GM10847 (cell line): ENCODE measurements around the gene TMPRSS6.
A peak's percentile ranks its signal among the peaks of the same experiment; 100 is the strongest.

Experiments
- POLR2A ChIP-seq: IDR thresholded peaks from 2 replicates; pipeline ENCODE4 v1.6.1; 2011; ENCODE audit not compliant: insufficient read length; ENCODE audit errors: extremely low read depth

TMPRSS6 gene

DNA sequence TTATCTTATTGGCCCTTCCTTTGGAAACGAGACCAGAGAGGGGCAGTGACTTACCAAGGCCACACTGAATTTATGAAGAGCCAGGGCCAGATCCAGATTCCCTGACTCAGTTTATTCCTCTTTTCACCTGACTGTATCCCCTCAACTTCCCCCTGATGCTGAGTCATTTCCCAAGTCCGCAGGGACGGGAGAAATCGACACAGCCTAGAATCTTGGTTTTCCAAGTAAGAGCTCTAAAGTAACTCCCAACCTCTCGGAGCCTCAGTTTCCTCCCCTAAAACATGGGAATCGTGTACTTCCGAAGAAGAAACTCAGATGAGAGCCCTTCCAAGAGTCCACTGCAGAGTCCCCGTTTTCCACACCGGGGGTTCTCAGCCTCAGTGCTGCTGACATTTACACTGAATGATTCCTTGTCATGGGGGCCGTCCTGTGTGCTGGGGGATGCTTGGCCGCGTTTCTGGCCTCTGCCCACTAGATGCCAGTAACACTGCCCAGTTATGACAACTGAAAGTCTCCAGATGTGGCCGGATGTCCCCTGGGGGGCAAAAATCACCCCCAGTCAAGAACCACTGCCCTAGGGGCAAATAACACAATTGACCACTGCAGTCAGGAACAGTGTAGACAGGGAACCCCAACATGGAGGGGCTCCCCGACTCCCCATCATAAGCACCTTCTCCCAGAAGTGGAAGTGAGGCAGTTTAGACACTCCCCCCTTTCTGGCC lies 78.8 kb downstream of the TMPRSS6 start:
- no peak for TF ChIP-seq POLR2A

DNA sequence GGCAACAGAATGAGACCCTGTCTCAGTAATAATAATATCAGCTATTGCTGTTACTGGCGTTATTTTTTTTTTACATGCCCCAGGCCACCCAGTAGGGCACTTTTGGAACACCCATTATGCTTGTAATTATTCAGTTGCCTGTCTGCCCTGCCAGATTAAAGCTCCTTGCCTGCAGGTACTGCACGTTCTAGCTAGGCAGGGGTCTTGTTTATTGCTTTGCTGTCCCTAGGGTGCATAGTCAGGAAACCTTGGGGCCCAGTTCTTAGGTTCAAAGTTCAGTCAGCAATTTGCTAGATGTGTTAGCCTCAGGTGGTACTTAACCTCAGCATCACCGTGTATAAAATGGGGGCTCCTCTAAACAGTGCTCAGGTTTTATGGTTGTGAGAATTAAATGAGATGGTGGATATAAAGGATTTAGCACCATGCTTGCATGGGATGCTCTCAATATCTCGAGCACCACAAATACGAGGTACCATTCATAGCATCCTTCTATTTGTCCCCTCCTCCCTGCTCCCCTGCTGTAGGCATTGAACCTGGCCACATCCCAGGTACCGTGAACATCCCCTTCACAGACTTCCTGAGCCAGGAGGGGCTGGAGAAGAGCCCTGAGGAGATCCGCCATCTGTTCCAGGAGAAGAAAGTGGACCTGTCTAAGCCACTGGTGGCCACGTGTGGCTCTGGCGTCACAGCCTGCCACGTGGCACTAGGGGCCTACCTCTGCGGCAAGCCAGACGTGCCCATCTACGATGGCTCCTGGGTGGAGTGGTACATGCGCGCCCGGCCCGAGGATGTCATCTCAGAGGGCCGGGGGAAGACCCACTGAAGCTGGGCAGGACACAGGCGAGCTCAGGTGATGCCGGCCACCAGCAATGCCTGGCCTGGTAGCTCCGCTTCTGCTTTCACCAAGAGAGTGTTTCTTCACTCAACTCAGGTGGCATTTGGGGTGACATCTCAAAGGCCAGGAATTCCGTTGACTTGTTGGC lies 80.5 kb downstream of the TMPRSS6 start:
- TF ChIP-seq POLR2A, result no peak

DNA sequence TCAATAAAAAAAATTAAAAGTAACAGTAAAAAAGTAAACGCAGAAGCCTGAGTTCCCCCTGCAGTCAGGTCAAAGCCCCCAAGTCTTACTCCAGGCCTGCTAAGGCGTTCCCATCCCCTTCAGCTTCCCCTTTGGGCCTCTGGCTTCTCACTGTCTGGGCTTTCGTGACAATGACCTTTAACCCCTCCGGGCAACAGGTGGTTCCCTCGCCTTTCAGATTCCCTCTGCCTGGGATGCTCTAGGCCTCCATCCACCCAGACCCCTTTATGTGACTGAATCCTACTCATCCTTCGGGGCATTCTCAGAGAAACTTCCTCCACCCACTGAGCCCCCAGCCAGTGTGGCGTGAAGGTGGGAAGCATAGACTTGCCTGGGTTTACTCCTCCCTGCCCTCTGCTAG lies 82.0 kb downstream of the TMPRSS6 start:
- no peak for TF ChIP-seq POLR2A

DNA sequence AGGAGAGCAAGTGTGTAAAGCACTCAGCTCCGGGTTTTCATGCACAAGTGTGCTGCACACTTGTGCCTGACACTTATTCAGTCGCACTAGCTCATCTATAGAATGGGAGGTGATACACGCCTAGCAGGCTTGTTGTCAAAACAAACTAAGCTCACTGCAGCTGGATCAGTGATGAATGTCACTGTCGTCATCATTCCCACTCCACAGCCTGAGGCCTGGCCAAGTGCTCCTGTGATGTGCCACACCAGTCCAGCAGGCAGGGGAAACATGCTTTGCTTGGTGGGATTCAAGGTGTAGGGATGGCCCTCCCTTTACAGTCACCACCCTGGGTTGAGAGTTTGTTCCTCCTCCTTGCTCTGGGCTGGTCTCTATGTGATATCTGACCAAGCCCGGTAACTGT lies 83.2 kb downstream of the TMPRSS6 start:
- no peak for TF ChIP-seq POLR2A

DNA sequence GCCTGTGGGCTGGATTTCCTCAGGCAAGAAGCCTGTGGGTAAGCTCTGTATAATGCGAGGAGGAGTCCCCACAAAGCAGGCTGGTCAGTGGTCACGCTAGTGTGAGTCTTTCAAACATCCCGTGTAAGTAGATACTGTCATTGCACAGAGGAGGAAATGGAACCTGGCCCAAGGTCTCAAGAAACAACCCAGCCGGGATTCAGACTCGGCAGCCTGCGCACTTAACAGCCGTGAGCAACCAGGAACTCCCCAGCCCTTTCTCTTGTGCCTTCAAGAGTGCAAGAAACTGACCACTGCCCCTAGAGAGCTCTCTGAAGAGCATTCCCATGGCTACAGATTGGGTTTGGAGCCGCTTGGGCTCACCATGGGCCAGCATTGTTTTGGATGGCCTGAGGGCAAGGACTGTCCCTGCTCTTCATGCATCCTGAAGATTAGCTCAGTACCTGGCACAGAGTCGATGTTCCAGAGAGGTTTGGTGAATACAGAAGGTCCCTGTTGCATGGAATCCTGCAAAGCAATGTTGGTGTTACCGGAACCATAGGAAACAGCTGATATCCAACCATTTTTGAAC lies 83.9 kb downstream of the TMPRSS6 start:
- TF ChIP-seq POLR2A, result no peak

DNA sequence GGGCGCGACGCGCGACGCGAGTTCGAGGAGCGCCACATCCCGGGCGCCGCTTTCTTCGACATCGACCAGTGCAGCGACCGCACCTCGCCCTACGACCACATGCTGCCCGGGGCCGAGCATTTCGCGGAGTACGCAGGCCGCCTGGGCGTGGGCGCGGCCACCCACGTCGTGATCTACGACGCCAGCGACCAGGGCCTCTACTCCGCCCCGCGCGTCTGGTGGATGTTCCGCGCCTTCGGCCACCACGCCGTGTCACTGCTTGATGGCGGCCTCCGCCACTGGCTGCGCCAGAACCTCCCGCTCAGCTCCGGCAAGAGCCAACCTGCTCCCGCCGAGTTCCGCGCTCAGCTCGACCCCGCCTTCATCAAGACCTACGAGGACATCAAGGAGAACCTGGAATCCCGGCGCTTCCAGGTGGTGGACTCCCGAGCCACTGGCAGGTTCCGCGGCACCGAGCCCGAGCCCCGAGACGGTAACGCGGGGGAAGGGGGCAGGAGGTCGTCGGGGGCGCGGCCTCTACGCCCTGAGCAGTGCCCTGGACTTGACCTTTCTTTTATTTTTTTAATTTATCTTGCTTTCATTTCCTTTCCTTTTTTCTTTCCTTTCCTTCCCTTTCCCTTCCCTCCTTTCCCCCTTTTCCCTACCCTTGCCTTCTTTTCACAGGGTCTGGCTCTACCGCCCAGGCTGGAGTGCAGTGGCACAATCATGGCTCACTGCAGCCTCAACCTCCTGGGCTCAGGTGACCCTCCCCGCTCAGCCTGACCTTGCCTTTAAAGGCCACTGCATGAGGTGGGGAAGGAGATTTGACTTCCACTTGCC lies 85.0 kb downstream of the TMPRSS6 start:
- no peak for TF ChIP-seq POLR2A

DNA sequence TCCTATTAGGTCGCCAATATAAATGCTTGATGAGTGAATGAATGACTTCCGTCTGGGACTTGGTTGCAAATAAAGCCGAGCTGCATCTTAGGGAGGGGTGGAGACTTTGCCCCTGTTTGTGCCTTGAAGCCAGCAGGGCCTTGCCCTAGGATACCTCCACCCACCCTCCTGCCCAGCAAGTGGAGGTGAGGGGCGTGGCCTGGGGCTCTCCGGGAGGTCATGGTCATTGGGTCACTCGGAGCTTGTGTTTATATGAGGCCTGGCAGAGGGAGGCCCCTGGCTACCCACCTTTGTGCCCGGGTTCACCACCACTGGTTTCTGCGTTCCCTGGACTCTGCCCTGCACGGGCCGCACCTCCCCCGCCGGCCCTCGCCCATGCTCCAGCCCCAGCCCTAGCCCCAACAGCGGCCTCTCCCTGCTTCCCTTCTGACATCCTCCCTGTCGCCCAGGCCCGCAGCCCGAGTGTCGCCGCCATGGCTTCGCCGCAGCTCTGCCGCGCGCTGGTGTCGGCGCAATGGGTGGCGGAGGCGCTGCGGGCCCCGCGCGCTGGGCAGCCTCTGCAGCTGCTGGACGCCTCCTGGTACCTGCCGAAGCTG lies 85.7 kb downstream of the TMPRSS6 start:
- no peak for TF ChIP-seq POLR2A

DNA sequence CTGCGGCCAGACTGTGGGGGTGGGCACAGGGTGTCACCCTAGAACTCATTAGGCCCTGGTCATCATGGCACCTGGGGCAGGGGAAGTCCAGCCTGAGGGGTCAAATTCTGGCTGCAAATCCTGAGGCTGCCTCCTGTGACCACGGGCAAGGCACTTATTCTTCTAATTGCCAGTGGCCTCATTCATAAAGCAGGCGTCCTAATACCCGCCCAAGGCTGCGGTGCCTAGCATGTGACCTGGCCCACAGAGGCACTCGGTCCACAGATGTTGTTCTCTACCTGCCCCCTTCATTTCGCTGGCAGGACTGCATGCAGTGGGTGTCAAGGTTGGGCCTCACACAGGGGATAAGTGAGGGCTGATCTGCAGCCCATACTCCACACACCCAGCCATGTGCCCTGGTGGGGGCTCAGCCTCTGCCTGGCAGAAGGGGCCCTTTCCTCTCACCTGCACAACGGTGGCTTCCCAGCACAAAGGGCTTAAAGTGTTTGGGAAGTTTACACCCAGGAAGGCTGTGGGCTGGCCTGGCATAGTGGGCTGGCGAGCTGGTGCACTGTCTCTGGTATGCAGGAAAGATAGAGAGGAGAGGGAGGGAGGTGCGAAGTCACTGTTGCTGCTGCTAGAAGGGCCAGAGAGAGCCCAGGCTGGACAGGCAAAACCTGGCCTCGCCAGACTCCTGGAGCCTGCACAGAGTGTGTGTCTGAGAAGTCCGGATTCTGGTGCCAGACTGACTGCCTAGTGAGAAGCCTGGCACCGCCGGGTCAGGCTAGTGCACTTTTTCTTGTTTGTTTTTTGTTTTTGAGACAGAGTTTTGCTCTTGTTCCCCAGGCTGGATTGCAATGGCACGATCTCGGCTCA lies 86.8 kb downstream of the TMPRSS6 start:
- TF ChIP-seq POLR2A, result no peak

DNA sequence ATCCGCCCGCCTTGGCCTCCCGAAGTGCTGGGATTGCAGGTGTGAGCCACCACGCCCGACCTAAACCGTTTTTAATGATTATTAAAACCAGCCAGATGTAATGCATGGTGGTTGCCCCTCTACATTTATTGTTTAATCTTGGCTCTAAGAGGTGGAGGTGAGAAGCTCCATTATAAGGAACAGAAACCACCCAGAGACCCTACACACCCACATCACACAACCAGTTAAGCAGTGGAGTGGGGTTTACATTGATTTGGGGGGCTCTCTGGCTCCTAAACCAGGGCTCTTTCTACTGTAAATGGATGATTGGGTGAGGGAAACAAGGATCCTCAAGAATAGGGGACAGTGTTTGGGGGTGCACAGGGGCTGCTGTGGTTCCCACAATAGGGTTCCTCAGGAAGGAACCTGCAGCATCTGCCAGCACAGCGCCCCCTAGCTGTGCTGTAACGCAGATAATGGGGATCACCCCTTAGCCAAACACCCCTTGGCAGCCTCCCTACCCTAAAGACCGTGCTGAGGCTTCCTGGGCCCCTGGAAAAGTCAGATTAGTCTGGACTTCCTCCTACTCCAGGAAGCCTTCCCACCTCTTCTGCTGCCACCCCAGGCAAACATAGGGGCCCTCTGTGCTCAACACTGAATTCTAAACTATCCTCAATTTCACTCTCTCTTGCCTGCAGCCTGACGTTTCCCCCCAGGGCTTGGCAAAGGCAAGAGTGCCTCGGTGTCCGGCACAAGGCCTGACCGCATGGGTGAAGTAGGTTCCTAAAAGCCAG lies 87.6 kb downstream of the TMPRSS6 start:
- TF ChIP-seq POLR2A, result no peak

DNA sequence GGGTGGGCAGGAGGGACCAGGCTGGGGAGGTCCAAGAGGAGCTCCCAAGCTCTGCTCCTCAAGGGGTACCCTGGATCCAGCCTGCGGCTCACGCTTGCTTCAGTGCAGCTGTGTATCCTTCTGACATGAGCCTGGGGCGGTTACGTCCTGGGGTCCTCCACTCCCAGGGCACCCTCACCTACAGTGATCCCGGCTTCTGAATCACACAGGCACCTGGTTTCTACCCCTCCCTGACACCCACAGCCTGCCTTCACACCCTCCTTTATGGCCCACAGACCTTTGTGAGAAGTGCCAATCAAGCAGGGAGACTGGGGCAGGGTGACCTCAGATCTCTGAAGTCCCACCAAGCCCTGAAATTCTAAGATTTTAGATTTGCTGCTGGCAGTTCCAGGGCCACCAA lies 88.5 kb downstream of the TMPRSS6 start:
- TF ChIP-seq POLR2A, result no peak

DNA sequence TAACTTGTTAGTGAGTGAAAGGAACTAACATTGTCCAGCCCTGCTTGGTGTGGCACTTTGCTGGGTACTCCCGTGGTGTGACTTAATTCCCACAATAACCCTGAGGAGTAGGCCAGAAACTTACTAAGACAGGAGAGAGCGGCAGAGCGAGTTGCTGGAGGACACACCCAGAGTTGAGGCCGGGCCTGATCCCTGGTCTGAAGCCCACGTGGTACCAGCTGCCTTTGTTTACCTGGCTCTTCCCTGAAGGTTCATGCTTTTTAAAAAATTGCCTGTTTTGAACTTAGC lies 89.4 kb downstream of the TMPRSS6 start:
- TF ChIP-seq POLR2A, result no peak

DNA sequence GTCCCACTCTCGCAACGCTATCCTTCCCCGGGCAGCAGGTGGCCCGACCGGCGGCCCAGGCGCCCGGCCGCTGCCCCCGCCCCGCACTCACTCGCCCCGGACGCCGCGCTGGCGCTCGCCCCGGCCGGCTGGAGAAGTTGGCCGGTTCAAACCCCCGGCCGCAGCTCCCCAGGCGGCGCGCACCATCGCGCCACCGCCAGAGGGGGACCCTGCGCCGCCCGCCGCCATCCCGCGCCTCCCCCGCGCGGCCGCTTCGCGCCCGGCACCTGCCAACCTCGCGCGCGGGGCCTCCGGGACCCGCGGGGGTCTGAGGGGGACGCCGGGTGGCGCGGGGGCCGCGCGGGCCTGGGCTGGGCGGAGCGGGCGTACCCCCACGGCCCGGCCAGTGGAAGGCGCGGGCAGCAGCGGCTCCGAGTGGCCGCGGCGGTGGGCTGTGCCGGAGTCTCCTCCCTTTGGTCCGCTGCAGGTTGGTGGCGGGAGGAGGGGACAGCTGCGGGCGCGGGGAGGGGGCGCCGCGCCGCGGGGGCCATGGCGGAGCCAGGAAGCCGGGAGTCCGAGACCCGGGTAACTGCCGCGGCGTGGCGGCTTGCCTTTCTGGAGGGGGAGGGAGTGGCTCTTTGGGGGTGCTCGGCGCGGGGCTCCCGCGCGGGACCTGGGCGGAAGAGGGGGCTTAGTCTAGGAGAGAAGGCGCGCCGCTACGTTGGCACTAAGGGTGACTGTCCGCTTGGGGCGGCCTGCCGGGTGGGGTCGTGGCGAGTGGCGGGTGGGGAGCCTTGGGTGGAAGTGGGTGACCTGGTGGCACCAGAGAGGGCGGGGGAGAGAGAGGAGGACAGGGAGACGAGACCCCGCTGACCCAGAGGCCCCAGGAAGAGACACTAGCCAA lies 90.0 kb downstream of the TMPRSS6 start, which contains the start of the genes MPST and TST:
Gene MPST, plus strand, starts transcription at position 434 of the 883 bp plus-strand sequence. Its CDS starts 95 bp downstream, at position 529.
Gene TST, minus strand, starts transcription at position 139 of the 883 bp plus-strand sequence. CDS start 715 bp downstream, outside the sequence.
- TF ChIP-seq POLR2A, result peak; percentile 68
